GM12875 (cell line): Measurements from ENCODE around the gene MRGPRX1.
"Not testable (repeated sequence)": the region's sequence is repeated elsewhere in the genome, so short reads cannot be mapped to it uniquely, and the experiment has no call there.

Source experiments
- H3K4me3 ChIP-seq: one replicate; pipeline ENCODE4 v1.5.1; 2011; ENCODE audit warnings: low read depth, low read length, control low read depth
- CTCF ChIP-seq: IDR thresholded peaks from 2 replicates; pipeline ENCODE4 v1.5.1; 2011; ENCODE audit warnings: low read depth, mild to moderate bottlenecking, control low read depth, inconsistent platforms, low read length, moderate library complexity, borderline replicate concordance; ENCODE audit not compliant: insufficient read depth

MRGPRX1 gene

GRCh38 chr11:18958221-18958910 lies 19.2 kb upstream of the MRGPRX1 start:
- no peak overlapping the region for H3K4me3 ChIP-seq
- TF ChIP-seq CTCF = no peak

DNA sequence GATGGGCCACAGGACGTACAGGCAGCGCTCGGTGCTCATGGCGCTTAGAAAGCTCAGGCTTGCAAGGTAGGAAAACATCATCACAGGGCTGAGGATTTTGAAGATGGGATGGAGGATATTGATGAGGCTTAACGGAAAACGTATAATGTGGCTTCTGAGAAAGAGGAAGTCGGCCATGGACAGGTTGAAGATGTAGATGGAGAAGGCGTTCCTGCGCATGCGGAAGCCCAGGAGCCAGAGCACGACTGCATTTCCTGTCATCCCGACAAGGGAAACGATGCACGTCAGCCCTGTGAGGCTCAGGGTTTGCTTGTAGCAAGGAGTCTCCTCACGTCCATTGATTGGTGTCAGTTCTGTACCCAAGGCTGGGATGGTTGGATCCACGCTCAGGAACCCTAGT lies 17.4 kb upstream of the MRGPRX1 start:
- no peak overlapping the region for H3K4me3 ChIP-seq
- no peak for TF ChIP-seq CTCF

- no peak overlapping the region for H3K4me3 ChIP-seq
- no peak for TF ChIP-seq CTCF
Observed at GRCh38 chr11:18936002-18936673, 3.1 kb downstream of the MRGPRX1 start.

- no peak for TF ChIP-seq CTCF
- no peak overlapping the region for H3K4me3 ChIP-seq
Observed at GRCh38 chr11:18934195-18934814, 4.9 kb downstream of the MRGPRX1 start.

GRCh38 chr11:18927550-18928322 lies 11.5 kb downstream of the MRGPRX1 start:
- no peak overlapping the region for H3K4me3 ChIP-seq
- no peak for TF ChIP-seq CTCF

DNA sequence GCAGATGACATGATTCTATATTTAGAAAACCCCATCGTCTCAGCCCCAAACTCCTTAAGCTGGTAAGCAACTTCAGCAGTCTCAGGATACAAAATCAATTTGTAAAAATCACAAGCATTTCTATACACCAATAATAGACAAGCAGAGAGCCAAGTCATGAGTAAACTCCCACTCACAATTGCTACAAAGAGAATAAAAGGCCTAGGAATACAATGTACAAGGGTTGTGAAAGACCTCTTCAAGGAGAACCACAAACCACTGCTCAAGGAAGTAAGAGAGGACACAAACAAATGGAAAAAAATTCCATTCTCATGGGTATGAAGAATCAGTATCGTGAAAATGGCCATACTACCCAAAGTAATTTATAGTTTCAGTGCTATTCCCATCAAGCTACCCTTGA lies 13.8 kb downstream of the MRGPRX1 start:
- H3K4me3 ChIP-seq = not testable (repeated sequence)

- no peak overlapping the region for H3K4me3 ChIP-seq
- no peak for TF ChIP-seq CTCF
Observed at GRCh38 chr11:18912883-18913282, 26.3 kb downstream of the MRGPRX1 start.
